ENCODE results near the gene GORAB.
A peak's percentile ranks its signal among the peaks of the same experiment; 100 is the strongest.

Gene GORAB

GRCh38 chr1:170531758-170532657 is at the start of gene GORAB:
TSS of gene GORAB (plus strand) at chr1:170532166. CDS start at chr1:170532224, 58 bp downstream.
- TF ChIP-seq CTCF (conservative IDR thresholded peaks at IDR 0.05; ENCODE audit: low read depth, low read length): no peak
- H3K4me3 ChIP-seq (ENCODE audit: low read length): peak within 1 kb of the TSS; percentile 66
- peak; percentile 83 for DNase-seq (ENCODE audit: low read depth)

- no peak for TF ChIP-seq CTCF (conservative IDR thresholded peaks at IDR 0.05; ENCODE audit: low read depth, low read length)
- DNase-seq (ENCODE audit: low read depth): no peak
- H3K4me3 ChIP-seq (ENCODE audit: low read length): no peak overlapping the region
Observed at GRCh38 chr1:170483051-170483450, 48.9 kb upstream of the GORAB start.

- no peak for TF ChIP-seq CTCF (conservative IDR thresholded peaks at IDR 0.05; ENCODE audit: low read depth, low read length)
- DNase-seq (ENCODE audit: low read depth): no peak
- H3K4me3 ChIP-seq (ENCODE audit: low read length): no peak overlapping the region
Observed at GRCh38 chr1:170487503-170487902, 44.5 kb upstream of the GORAB start.

- DNase-seq (ENCODE audit: low read depth): no peak
- no peak for TF ChIP-seq CTCF (conservative IDR thresholded peaks at IDR 0.05; ENCODE audit: low read depth, low read length)
- H3K4me3 ChIP-seq (ENCODE audit: low read length): no peak overlapping the region
Observed at GRCh38 chr1:170491291-170491690, 40.7 kb upstream of the GORAB start.

- peak; percentile 43 for DNase-seq (ENCODE audit: low read depth)
- no peak overlapping the region for H3K4me3 ChIP-seq (ENCODE audit: low read length)
- TF ChIP-seq CTCF (conservative IDR thresholded peaks at IDR 0.05; ENCODE audit: low read depth, low read length): no peak
Observed at GRCh38 chr1:170494369-170494768, 37.6 kb upstream of the GORAB start.

GRCh38 chr1:170495006-170495405 is 37.0 kb upstream of the GORAB start:
- no peak overlapping the region for H3K4me3 ChIP-seq (ENCODE audit: low read length)
- no peak for TF ChIP-seq CTCF (conservative IDR thresholded peaks at IDR 0.05; ENCODE audit: low read depth, low read length)
- no peak for DNase-seq (ENCODE audit: low read depth)

- no peak overlapping the region for H3K4me3 ChIP-seq (ENCODE audit: low read length)
- TF ChIP-seq CTCF (conservative IDR thresholded peaks at IDR 0.05; ENCODE audit: low read depth, low read length): no peak
- no peak for DNase-seq (ENCODE audit: low read depth)
Observed at GRCh38 chr1:170498876-170499275, 33.1 kb upstream of the GORAB start.
